ENCODE measurements around the gene NELFCD. TPM values are rescaled to one million over a fixed set of nuclear protein-coding genes. Genes with fewer than 3 reads are reported as not detected.

Gene NELFCD
- total and polyA plus RNA-seq, 9 of the 15 experiments (the other 6 are each of a cell fraction or from before 2014, with no cell fraction given), result 11.7 to 163 (median 96.5) TPM

DNA sequence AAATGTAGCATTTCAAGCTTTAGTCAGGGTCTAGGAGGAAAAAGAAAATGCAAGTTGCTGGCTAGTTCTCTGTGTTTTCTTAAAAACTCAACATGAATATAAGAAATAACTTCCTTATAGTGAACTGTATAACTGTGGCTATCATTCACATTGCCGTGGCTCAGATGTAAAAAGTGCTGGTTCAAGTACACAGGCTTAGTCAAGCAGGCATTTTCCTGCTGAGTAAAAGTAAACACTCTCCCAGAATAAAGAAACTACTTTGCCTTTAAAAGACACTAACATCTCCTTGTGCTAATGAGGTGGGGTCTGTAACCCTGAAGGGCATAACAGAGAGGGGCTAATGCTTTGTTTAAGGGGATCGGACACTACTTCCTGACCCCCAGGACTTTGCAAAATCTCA, 47.8 kb downstream of the NELFCD start:
- H3K36me3 ChIP-seq (ENCODE audit: control insufficient read depth, insufficient read depth, low read length), result peaks cover 90% of the 10 kb centered on the region
- DNase-seq (ENCODE audit: extremely low read depth in 1 of 4, low spot score in 3 of 4), result no peak
- TF ChIP-seq GATAD2A (IDR thresholded peaks at IDR 0.05), result no peak
- TF ChIP-seq KDM1A (IDR thresholded peaks at IDR 0.05), result 0 out of 4 replicates have a peak, but pooled peaks of 1 of the 2 experiments have one; percentile 9
- no peak for TF ChIP-seq DLX4 (CRISPR knock-in tag; IDR thresholded peaks at IDR 0.05)
- TF ChIP-seq ATF2 (CRISPR knock-in tag; IDR thresholded peaks at IDR 0.05), result no peak
- no peaks in the 10 kb centered on the region for H3K27me3 ChIP-seq (ENCODE audit: control insufficient read depth in 2 of 2, insufficient read depth in 2 of 2, low read length in 2 of 2)
- peak; percentile 29 for FAIRE-seq
- ChIA-PET POLR2A (interaction anchor here (0.7 to 0.8 kb wide), 2 partner anchors 10 to 14 kb away, joined by 3 read pairs; partner anchors contain the start of genes PRELID3B and TUBB1), CTCF (ENCODE audit: low intra/inter-chr PET ratio) (no interaction called here)
- WGBS (ENCODE audit: insufficient coverage, low coverage, missing lambda C conversion rate), result 42% methylated on average over 2 of the region's 2 CpGs
- H3K79me2 ChIP-seq (ENCODE audit: control insufficient read depth, insufficient read depth, low read length), result peaks cover 93% of the 10 kb centered on the region
- peak overlapping the region; percentile 21 for H3K4me3 ChIP-seq
- H3K9me1 ChIP-seq (ENCODE audit: control insufficient read depth, insufficient read depth, low read length), result no peaks in the 10 kb centered on the region
- H3K27ac ChIP-seq (ENCODE audit: extremely low read depth, low read depth, low read length), result no peak overlapping the region
- H3K4me1 ChIP-seq (replicated peaks in 1 of 2; ENCODE audit: control insufficient read depth in 2 of 2, insufficient read depth in 2 of 2, low read length in 2 of 2), result peaks cover 24% of the 10 kb centered on the region in 2 experiments; a peak in 4 of 5 replicates
- BruUV-seq (replicated peaks), result no TSS peak
- ATAC-seq, result no peak
- intact Hi-C loops (cut with micrococcal nuclease), result no loop called here
- no peaks in the 10 kb centered on the region for H3K9me3 ChIP-seq (replicated peaks; ENCODE audit: control insufficient read depth, insufficient read depth, low read depth, low read length)
- peak overlapping the region; percentile 56 for H3K4me2 ChIP-seq (ENCODE audit: insufficient read depth, low read length)
- in situ Hi-C loops (cut with MboI), result no loop called here
- peak overlapping the region; percentile 82 to 93 for H3K9ac ChIP-seq (ENCODE audit: insufficient read depth in 1 of 2, low read depth in 2 of 2, low read length in 2 of 2)
- no peak overlapping the region for H2AFZ ChIP-seq (ENCODE audit: low read depth, low read length)
- H4K20me1 ChIP-seq (replicated peaks; ENCODE audit: control insufficient read depth, insufficient read depth, low read length), result no peaks in the 10 kb centered on the region; the same call in 1 of the 2 replicates
